Nephron (organoid): Measurements from ENCODE around the gene MAP3K20.
A peak's percentile ranks its signal among the peaks of the same experiment; 100 is the strongest.

Experiments used
- H3K27ac Mint-ChIP-seq, 3 experiments: 2 replicates each; pipeline ENCODE4 v1.8.0; 2020; ENCODE audit warnings: mixed read lengths in 3 of 3, mild to moderate bottlenecking in 2 of 3, moderate library complexity in 1 of 3
- H3K27me3 Mint-ChIP-seq: 2 replicates; pipeline ENCODE4 v1.8.0; 2021; ENCODE audit warnings: low read depth, mild to moderate bottlenecking, moderate library complexity, mixed read lengths
- H3K36me3 Mint-ChIP-seq: 2 replicates; pipeline ENCODE4 v1.8.0; 2020; ENCODE audit warnings: low read depth, mixed read lengths
- H3K4me1 Mint-ChIP-seq: 2 replicates; pipeline ENCODE4 v1.8.0; 2020; ENCODE audit warnings: mixed read lengths
- H3K4me3 Mint-ChIP-seq, 3 experiments: 2 replicates each; pipeline ENCODE4 v1.8.0; 2020; ENCODE audit warnings: mild to moderate bottlenecking in 3 of 3, mixed read lengths in 3 of 3, moderate library complexity in 2 of 3
- H3K9me3 Mint-ChIP-seq: 2 replicates; pipeline ENCODE4 v1.8.0; 2020; ENCODE audit warnings: mixed read lengths
- TF ChIP-seq, protein P1 (sequence below), 3 experiments: fragments of 200-600 bp; sonication (generic); IDR thresholded peaks; one replicate each; pipeline ENCODE4 v1.5.0; 2021; ENCODE audit warnings: antibody characterized with exemption in 3 of 3; ENCODE audit not compliant: unreplicated experiment in 3 of 3

The MAP3K20 gene

GRCh38 chr2:173062801-173063200 is 12.8 kb upstream of the MAP3K20 start:
- Mint-ChIP-seq H3K36me3 (no peaks in the 10 kb centered on the region), H3K27me3 (peaks cover 6% of the 10 kb centered on the region), H3K4me3 (no peak overlapping the region), H3K4me1 (no peaks in the 10 kb centered on the region), H3K9me3 (peaks cover 2% of the 10 kb centered on the region), H3K27ac (no peak overlapping the region)
- TF ChIP-seq, protein P1, sequence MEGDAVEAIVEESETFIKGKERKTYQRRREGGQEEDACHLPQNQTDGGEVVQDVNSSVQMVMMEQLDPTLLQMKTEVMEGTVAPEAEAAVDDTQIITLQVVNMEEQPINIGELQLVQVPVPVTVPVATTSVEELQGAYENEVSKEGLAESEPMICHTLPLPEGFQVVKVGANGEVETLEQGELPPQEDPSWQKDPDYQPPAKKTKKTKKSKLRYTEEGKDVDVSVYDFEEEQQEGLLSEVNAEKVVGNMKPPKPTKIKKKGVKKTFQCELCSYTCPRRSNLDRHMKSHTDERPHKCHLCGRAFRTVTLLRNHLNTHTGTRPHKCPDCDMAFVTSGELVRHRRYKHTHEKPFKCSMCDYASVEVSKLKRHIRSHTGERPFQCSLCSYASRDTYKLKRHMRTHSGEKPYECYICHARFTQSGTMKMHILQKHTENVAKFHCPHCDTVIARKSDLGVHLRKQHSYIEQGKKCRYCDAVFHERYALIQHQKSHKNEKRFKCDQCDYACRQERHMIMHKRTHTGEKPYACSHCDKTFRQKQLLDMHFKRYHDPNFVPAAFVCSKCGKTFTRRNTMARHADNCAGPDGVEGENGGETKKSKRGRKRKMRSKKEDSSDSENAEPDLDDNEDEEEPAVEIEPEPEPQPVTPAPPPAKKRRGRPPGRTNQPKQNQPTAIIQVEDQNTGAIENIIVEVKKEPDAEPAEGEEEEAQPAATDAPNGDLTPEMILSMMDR (IDR thresholded peaks at IDR 0.05; ENCODE audit: unreplicated experiment in 3 of 3) = no peak

- no peaks in the 10 kb centered on the region for H3K4me1 Mint-ChIP-seq
- TF ChIP-seq, protein P1 (IDR thresholded peaks at IDR 0.05; ENCODE audit: unreplicated experiment in 3 of 3) = no peak
- no peak overlapping the region for H3K4me3 Mint-ChIP-seq
- H3K9me3 Mint-ChIP-seq = no peaks in the 10 kb centered on the region
- H3K27ac Mint-ChIP-seq = no peak overlapping the region
- H3K36me3 Mint-ChIP-seq = no peaks in the 10 kb centered on the region
- H3K27me3 Mint-ChIP-seq = peaks cover 4% of the 10 kb centered on the region
Observed at GRCh38 chr2:173064151-173064805, 11.4 kb upstream of the MAP3K20 start.

GRCh38 chr2:173066887-173067676 is 8.6 kb upstream of the MAP3K20 start:
- H3K9me3 Mint-ChIP-seq = no peaks in the 10 kb centered on the region
- H3K27ac Mint-ChIP-seq = no peak overlapping the region
- peaks cover 4% of the 10 kb centered on the region for H3K27me3 Mint-ChIP-seq
- TF ChIP-seq, protein P1 (IDR thresholded peaks at IDR 0.05; ENCODE audit: unreplicated experiment in 3 of 3) = no peak
- no peak overlapping the region for H3K4me3 Mint-ChIP-seq
- H3K4me1 Mint-ChIP-seq = no peaks in the 10 kb centered on the region
- H3K36me3 Mint-ChIP-seq = no peaks in the 10 kb centered on the region

GRCh38 chr2:173075056-173075780 is 428 bp upstream of the MAP3K20 start:
- H3K4me1 Mint-ChIP-seq = peaks cover 24% of the 10 kb centered on the region
- H3K4me3 Mint-ChIP-seq = peak overlapping the region; percentile 86 to 93 (median 92)
- H3K27ac Mint-ChIP-seq = peak overlapping the region; percentile 87 to 95 (median 89)
- H3K9me3 Mint-ChIP-seq = no peaks in the 10 kb centered on the region
- TF ChIP-seq, protein P1 (IDR thresholded peaks at IDR 0.05; ENCODE audit: unreplicated experiment in 3 of 3) = no peak
- peaks cover 15% of the 10 kb centered on the region for H3K27me3 Mint-ChIP-seq
- H3K36me3 Mint-ChIP-seq = peaks cover 2% of the 10 kb centered on the region

GRCh38 chr2:173076581-173077345 is 1.1 kb downstream of the MAP3K20 start:
- Mint-ChIP-seq H3K27ac (peak overlapping the region; percentile 92 to 96 (median 92)), H3K9me3 (no peaks in the 10 kb centered on the region), H3K36me3 (peaks cover 3% of the 10 kb centered on the region), H3K4me1 (peaks cover 24% of the 10 kb centered on the region), H3K27me3 (peaks cover 15% of the 10 kb centered on the region), H3K4me3 (peak overlapping the region; percentile 90 to 93 (median 92))
- TF ChIP-seq, protein P1 (IDR thresholded peaks at IDR 0.05; ENCODE audit: unreplicated experiment in 3 of 3) = no peak
